Measurements from ENCODE around the gene PTPRE. TPM values are rescaled to one million over a fixed set of nuclear protein-coding genes. Genes with fewer than 3 reads are reported as not detected.

PTPRE gene
- total and polyA plus RNA-seq, 8 donors: 6.8 to 88.7 (median 9.3) TPM

GRCh38 chr10:127920306-127921074 is 13.6 kb downstream of the PTPRE start:
- intact Hi-C loops (cut with DNase I): no loop called here
- Histone ChIP-seq H3K27ac (peak overlapping the region; percentile 33 to 83), H3K36me3 (no peaks in the 10 kb centered on the region), H3K4me3 (no peak overlapping the region), H3K9me3 (peaks cover 0 to 4% of the 10 kb centered on the region in 2 donors), H3K4me1 (peaks cover 37 to 80% of the 10 kb centered on the region in 2 donors), H3K27me3 (no peaks in the 10 kb centered on the region)
- no peak for ATAC-seq
- no peak for DNase-seq
- TF ChIP-seq, protein P1, sequence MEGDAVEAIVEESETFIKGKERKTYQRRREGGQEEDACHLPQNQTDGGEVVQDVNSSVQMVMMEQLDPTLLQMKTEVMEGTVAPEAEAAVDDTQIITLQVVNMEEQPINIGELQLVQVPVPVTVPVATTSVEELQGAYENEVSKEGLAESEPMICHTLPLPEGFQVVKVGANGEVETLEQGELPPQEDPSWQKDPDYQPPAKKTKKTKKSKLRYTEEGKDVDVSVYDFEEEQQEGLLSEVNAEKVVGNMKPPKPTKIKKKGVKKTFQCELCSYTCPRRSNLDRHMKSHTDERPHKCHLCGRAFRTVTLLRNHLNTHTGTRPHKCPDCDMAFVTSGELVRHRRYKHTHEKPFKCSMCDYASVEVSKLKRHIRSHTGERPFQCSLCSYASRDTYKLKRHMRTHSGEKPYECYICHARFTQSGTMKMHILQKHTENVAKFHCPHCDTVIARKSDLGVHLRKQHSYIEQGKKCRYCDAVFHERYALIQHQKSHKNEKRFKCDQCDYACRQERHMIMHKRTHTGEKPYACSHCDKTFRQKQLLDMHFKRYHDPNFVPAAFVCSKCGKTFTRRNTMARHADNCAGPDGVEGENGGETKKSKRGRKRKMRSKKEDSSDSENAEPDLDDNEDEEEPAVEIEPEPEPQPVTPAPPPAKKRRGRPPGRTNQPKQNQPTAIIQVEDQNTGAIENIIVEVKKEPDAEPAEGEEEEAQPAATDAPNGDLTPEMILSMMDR (IDR thresholded peaks at IDR 0.05): no peak

- Histone ChIP-seq H3K9me3 (peaks cover 0 to 4% of the 10 kb centered on the region in 2 donors), H3K36me3 (no peaks in the 10 kb centered on the region), H3K27ac (peak overlapping the region in 1 of 2 donors; percentile 83), H3K4me1 (peaks cover 37 to 87% of the 10 kb centered on the region in 2 donors), H3K27me3 (no peaks in the 10 kb centered on the region), H3K4me3 (no peak overlapping the region)
- intact Hi-C loops (cut with DNase I): no loop called here
- ATAC-seq (peak; percentile 5), DNase-seq (no peak)
- TF ChIP-seq, protein P1 (IDR thresholded peaks at IDR 0.05): no peak
Measured at GRCh38 chr10:127921075-127921752, 14.3 kb downstream of the PTPRE start.

GRCh38 chr10:127921753-127922145 is 14.8 kb downstream of the PTPRE start:
- Histone ChIP-seq H3K4me1 (peaks cover 37 to 93% of the 10 kb centered on the region in 2 donors), H3K4me3 (no peak overlapping the region), H3K27me3 (no peaks in the 10 kb centered on the region), H3K9me3 (no peaks in the 10 kb centered on the region), H3K27ac (peak overlapping the region; percentile 81 to 83), H3K36me3 (no peaks in the 10 kb centered on the region)
- peak; percentile 5 for ATAC-seq
- DNase-seq: no peak
- intact Hi-C loops (cut with DNase I): no loop called here
- TF ChIP-seq, protein P1 (IDR thresholded peaks at IDR 0.05): no peak

- TF ChIP-seq, protein P1 (IDR thresholded peaks at IDR 0.05): no peak
- no peak for ATAC-seq
- Histone ChIP-seq H3K27ac (peak overlapping the region; percentile 81 to 83), H3K4me3 (no peak overlapping the region), H3K4me1 (peaks cover 41 to 97% of the 10 kb centered on the region in 2 donors), H3K36me3 (no peaks in the 10 kb centered on the region), H3K9me3 (no peaks in the 10 kb centered on the region), H3K27me3 (no peaks in the 10 kb centered on the region)
- intact Hi-C loops (cut with DNase I): no loop called here
- peak in 1 of 4 donors; percentile 74 for DNase-seq
Measured at GRCh38 chr10:127922206-127922605, 15.3 kb downstream of the PTPRE start.
